CD4-positive, alpha-beta T cell (primary cell): ENCODE data around the gene ZFP36L2. TPM values are rescaled to one million over a fixed set of nuclear protein-coding genes. Genes with fewer than 3 reads are reported as not detected.
A peak's percentile ranks its signal among the peaks of the same experiment; 100 is the strongest.

Source experiments
- ATAC-seq: fragments of 200-7000 bp; cut with Tn5 transposase; one replicate; pipeline ENCODE4 v1.10.0; 2022; ENCODE audit warnings: mild to moderate bottlenecking; ENCODE audit not compliant: poor library complexity
- CTCF ChIA-PET: fragments of 350-600 bp; sonication (Branson Sonifier 250); formaldehyde crosslinking; loops from one replicate; lab custom pipeline; 2021; ENCODE audit warnings: antibody characterized with exemption, inconsistent platforms; lab: Charles Lee
- POLR2A ChIA-PET: fragments of 350-600 bp; sonication (Branson Sonifier 250); formaldehyde crosslinking; loops from one replicate; lab custom pipeline; 2021; ENCODE audit warnings: antibody characterized with exemption, inconsistent platforms; lab: Charles Lee
- DNase-seq, 14 experiments: peaks; one replicate each; pipeline ENCODE4 v3.0.0-alpha.2; 2013 to 2020; ENCODE audit warnings: mixed read lengths in 2 of 14
- H3K27ac ChIP-seq, 2 donors: one replicate each; pipeline versions ENCODE4 v1.5.1 to v1.7.0; 2013; ENCODE audit warnings: low read length in 2 of 2, low read depth in 1 of 2, mild to moderate bottlenecking in 1 of 2
- H3K27me3 ChIP-seq, 2 experiments: 1 replicate in 1 of 2; 2 replicates in 1 of 2; pipeline versions ENCODE4 v1.6.1 to v1.7.0; 2013; ENCODE audit warnings: low read length in 2 of 2, control low read depth in 1 of 2, mild to moderate bottlenecking in 1 of 2, moderate library complexity in 1 of 2; ENCODE audit not compliant: insufficient read depth in 2 of 2, control insufficient read depth in 1 of 2
- H3K36me3 ChIP-seq: one replicate; pipeline ENCODE4 v1.6.1; 2013; ENCODE audit warnings: low read length, control low read depth; ENCODE audit not compliant: insufficient read depth
- H3K4me1 ChIP-seq: one replicate; pipeline ENCODE4 v1.6.1; 2013; ENCODE audit warnings: low read length, control low read depth; ENCODE audit not compliant: insufficient read depth
- H3K4me3 ChIP-seq: one replicate; pipeline ENCODE4 v1.5.1; 2013; ENCODE audit warnings: mild to moderate bottlenecking, low read length, moderate library complexity
- H3K9me3 ChIP-seq, 2 experiments: 1 replicate in 1 of 2; 2 replicates in 1 of 2; pipeline versions ENCODE4 v1.6.1 to v1.7.0; 2013; ENCODE audit warnings: low read length in 2 of 2, mild to moderate bottlenecking in 2 of 2, control low read depth in 1 of 2, moderate library complexity in 1 of 2; ENCODE audit not compliant: control insufficient read depth in 1 of 2, insufficient read depth in 1 of 2
- H3K27ac Mint-ChIP-seq: one replicate; pipeline ENCODE4 v1.8.0; 2020; ENCODE audit warnings: mixed read lengths
- H3K27me3 Mint-ChIP-seq: one replicate; pipeline ENCODE4 v1.8.0; 2021; ENCODE audit warnings: mixed read lengths
- H3K36me3 Mint-ChIP-seq: one replicate; pipeline ENCODE4 v1.8.0; 2021; ENCODE audit warnings: low read depth, mixed read lengths
- H3K4me1 Mint-ChIP-seq: one replicate; pipeline ENCODE4 v1.8.0; 2021; ENCODE audit warnings: low read depth, mixed read lengths
- H3K4me3 Mint-ChIP-seq: one replicate; pipeline ENCODE4 v1.8.0; 2020; ENCODE audit warnings: mild to moderate bottlenecking, mixed read lengths
- H3K9me3 Mint-ChIP-seq: one replicate; pipeline ENCODE4 v1.8.0; 2020; ENCODE audit warnings: mixed read lengths
- CTCF ChIP-seq: fragments of 200-600 bp; IDR thresholded peaks from one replicate; pipeline ENCODE4 v1.8.0; 2022; ENCODE audit warnings: antibody characterized with exemption, mild to moderate bottlenecking
- intact Hi-C, 2 experiments: fragments of 100-400 bp; cut with DNase I in 1 of 2; cut with micrococcal nuclease in 1 of 2; formaldehyde crosslinking; loops; one replicate each; pipeline versions ENCODE4 v1.15.1 to v1.9.0; 2023 to 2025; cut with DNase I, micrococcal nuclease
- total RNA-seq, 174 experiments: library from RNA in 2 of 174; stranded (reverse) in 2 of 174; gene quantifications; one replicate each; pipeline ENCODE4 v1.2.3 and lab custom pipeline; 2021 to 2026

The ZFP36L2 gene
- total RNA-seq, 2 experiments from 2014 or later: 1,602 to 1,631 TPM

- intact Hi-C loops: loop anchor here in 1 of 2 experiments (1.0 kb wide), 1 partner anchor 8 kb away; no protein-coding TSS in a partner anchor
- no peaks in the 10 kb centered on the region for H3K27me3 Mint-ChIP-seq
- ATAC-seq (no peak), DNase-seq (no peak)
- peaks cover 49% of the 10 kb centered on the region for H3K4me1 Mint-ChIP-seq
- ChIA-PET POLR2A (interaction anchor here (0.6 to 21.5 kb wide), 7 partner anchors 9 to 76 kb away, joined by 3 to 506 read pairs (median 5); partner anchors contain the start of gene ZFP36L2), CTCF (no interaction called here)
- H3K4me3 Mint-ChIP-seq: peak overlapping the region; percentile 12
- H3K36me3 ChIP-seq: no peaks in the 10 kb centered on the region
- H3K36me3 Mint-ChIP-seq: no peaks in the 10 kb centered on the region
- no peaks in the 10 kb centered on the region for H3K9me3 Mint-ChIP-seq
- TF ChIP-seq CTCF: no peak
- peaks cover 53% of the 10 kb centered on the region for H3K4me1 ChIP-seq
- H3K27me3 ChIP-seq: no peaks in the 10 kb centered on the region
- H3K27ac Mint-ChIP-seq: peak overlapping the region; percentile 72
- no peak overlapping the region for H3K4me3 ChIP-seq
- H3K9me3 ChIP-seq: no peaks in the 10 kb centered on the region
- no peak overlapping the region for H3K27ac ChIP-seq
Measured at GRCh38 chr2:43210125-43210466, 16.3 kb downstream of the ZFP36L2 start.

GRCh38 chr2:43209204-43209717 lies 17.1 kb downstream of the ZFP36L2 start:
- Mint-ChIP-seq H3K27ac (no peak overlapping the region), H3K9me3 (no peaks in the 10 kb centered on the region), H3K36me3 (no peaks in the 10 kb centered on the region), H3K27me3 (no peaks in the 10 kb centered on the region), H3K4me1 (peaks cover 55% of the 10 kb centered on the region), H3K4me3 (no peak overlapping the region)
- no peak overlapping the region for H3K4me3 ChIP-seq
- ATAC-seq: no peak
- no peak for DNase-seq
- intact Hi-C loops: no loop called here
- H3K27ac ChIP-seq: no peak overlapping the region
- H3K36me3 ChIP-seq: no peaks in the 10 kb centered on the region
- H3K4me1 ChIP-seq: peaks cover 46% of the 10 kb centered on the region
- TF ChIP-seq CTCF: no peak
- POLR2A ChIA-PET: interaction anchor here (0.8 to 21.5 kb wide), 6 partner anchors 9 to 1081 kb away, joined by 3 to 506 read pairs (median 11); partner anchors contain the start of gene ZFP36L2
- CTCF ChIA-PET: no interaction called here
- H3K27me3 ChIP-seq: no peaks in the 10 kb centered on the region
- no peaks in the 10 kb centered on the region for H3K9me3 ChIP-seq

- Histone ChIP-seq H3K27me3 (no peaks in the 10 kb centered on the region), H3K9me3 (no peaks in the 10 kb centered on the region), H3K4me3 (no peak overlapping the region), H3K27ac (no peak overlapping the region), H3K36me3 (no peaks in the 10 kb centered on the region), H3K4me1 (peaks cover 43% of the 10 kb centered on the region)
- no peaks in the 10 kb centered on the region for H3K36me3 Mint-ChIP-seq
- ATAC-seq: no peak
- peaks cover 47% of the 10 kb centered on the region for H3K4me1 Mint-ChIP-seq
- H3K27me3 Mint-ChIP-seq: no peaks in the 10 kb centered on the region
- H3K27ac Mint-ChIP-seq: peak overlapping the region; percentile 39
- ChIA-PET POLR2A (interaction anchor here (0.7 to 20.9 kb wide), 2 partner anchors 10 to 12 kb away, joined by 4 to 506 read pairs; partner anchors contain the start of gene ZFP36L2), CTCF (interaction anchor here (1.7 to 1.9 kb wide), 2 partner anchors 15 to 81 kb away, joined by 5 to 7 read pairs; no protein-coding TSS in a partner anchor)
- DNase-seq: no peak
- no peaks in the 10 kb centered on the region for H3K9me3 Mint-ChIP-seq
- H3K4me3 Mint-ChIP-seq: no peak overlapping the region
- intact Hi-C loops: no loop called here
- TF ChIP-seq CTCF: no peak
Measured at GRCh38 chr2:43207553-43208300, 18.7 kb downstream of the ZFP36L2 start.
